ENCODE results near the gene PNPLA3.

- TF ChIP-seq CTCF (conservative IDR thresholded peaks at IDR 0.05; ENCODE audit: low read depth, low read length) (no peak), EZH2 (IDR thresholded peaks at IDR 0.05; ENCODE audit: low read length, unreplicated experiment) (no peak), EZH2phosphoT487 (IDR thresholded peaks at IDR 0.05; ENCODE audit: borderline replicate concordance, low read length) (no peak)
These were observed 46.6 kb upstream of the PNPLA3 start for GRCh38 chr22:43876866-43877509.
